Memory B cell (primary cell): ENCODE data around the gene SPRED3.
"Not testable (repeated sequence)": the region's sequence is repeated elsewhere in the genome, so short reads cannot be mapped to it uniquely, and the experiment has no call there.

Experiments
- ATAC-seq: fragments of 150-1000 bp; cut with Tn5 transposase; 2 replicates; pipeline ENCODE4 v1.10.0; 2021; ENCODE audit warnings: low read depth, mild to moderate bottlenecking, moderate library complexity
- DNase-seq, 2 donors: peaks; one replicate each; pipeline ENCODE4 v3.0.0; 2022; ENCODE audit warnings: low spot score in 2 of 2
- H3K27ac Mint-ChIP-seq: one replicate; pipeline ENCODE4 v1.8.0; 2022; ENCODE audit warnings: mild to moderate bottlenecking, moderate library complexity, mixed read lengths
- H3K27me3 Mint-ChIP-seq: one replicate; pipeline ENCODE4 v1.8.0; 2022; ENCODE audit warnings: mixed read lengths
- H3K36me3 Mint-ChIP-seq: one replicate; pipeline ENCODE4 v1.8.0; 2022; ENCODE audit warnings: mild to moderate bottlenecking, mixed read lengths
- H3K4me1 Mint-ChIP-seq: one replicate; pipeline ENCODE4 v1.8.0; 2022; ENCODE audit warnings: mixed read lengths
- H3K4me3 Mint-ChIP-seq: one replicate; pipeline ENCODE4 v1.8.0; 2022; ENCODE audit warnings: mild to moderate bottlenecking, moderate library complexity, mixed read lengths
- H3K9me3 Mint-ChIP-seq: one replicate; pipeline ENCODE4 v1.8.0; 2022; ENCODE audit warnings: mixed read lengths

The SPRED3 gene

GRCh38 chr19:38388349-38389100 is at the start of gene SPRED3:
Gene SPRED3, plus strand, starts transcription at chr19:38388697. Its CDS starts 1,606 bp downstream, at chr19:38390303.
- peaks cover 10% of the 10 kb centered on the region for H3K36me3 Mint-ChIP-seq

GRCh38 chr19:38339011-38339410 is 49.5 kb upstream of the SPRED3 start:
- not testable (repeated sequence) for ATAC-seq, DNase-seq, H3K4me3 Mint-ChIP-seq, H3K27me3 Mint-ChIP-seq, H3K27ac Mint-ChIP-seq, H3K9me3 Mint-ChIP-seq
- H3K4me1 Mint-ChIP-seq = peaks cover 20% of the 10 kb centered on the region
- peaks cover 15% of the 10 kb centered on the region for H3K36me3 Mint-ChIP-seq

More at GRCh38 chr19:38388349-38389100, at the start of gene SPRED3:
- Mint-ChIP-seq H3K9me3 (no peaks in the 10 kb centered on the region), H3K4me1 (peaks cover 16% of the 10 kb centered on the region), H3K27me3 (peaks cover 20% of the 10 kb centered on the region), H3K27ac (peak within 1 kb of the TSS; percentile 62), H3K4me3 (peak within 1 kb of the TSS; percentile 92)
- DNase-seq = no peak
- ATAC-seq = peak; percentile 2

GRCh38 chr19:38340927-38341326 is 47.6 kb upstream of the SPRED3 start:
- ATAC-seq (no peak), DNase-seq (no peak)
- Mint-ChIP-seq H3K27me3 (no peaks in the 10 kb centered on the region), H3K4me1 (peaks cover 20% of the 10 kb centered on the region), H3K4me3 (no peak overlapping the region), H3K36me3 (peaks cover 17% of the 10 kb centered on the region), H3K9me3 (no peaks in the 10 kb centered on the region), H3K27ac (no peak overlapping the region)

- ATAC-seq (no peak), DNase-seq (no peak)
- Mint-ChIP-seq H3K9me3 (no peaks in the 10 kb centered on the region), H3K27ac (no peak overlapping the region), H3K4me1 (peaks cover 2% of the 10 kb centered on the region), H3K4me3 (no peak overlapping the region), H3K36me3 (peaks cover 10% of the 10 kb centered on the region), H3K27me3 (no peaks in the 10 kb centered on the region)
Observed at GRCh38 chr19:38346837-38347236, 41.7 kb upstream of the SPRED3 start.

GRCh38 chr19:38350883-38351282 is 37.6 kb upstream of the SPRED3 start:
- no peak overlapping the region for H3K27ac Mint-ChIP-seq

GRCh38 chr19:38351865-38352395 is 36.6 kb upstream of the SPRED3 start:
- ATAC-seq = no peak
- Mint-ChIP-seq H3K4me3 (no peak overlapping the region), H3K4me1 (no peaks in the 10 kb centered on the region), H3K9me3 (no peaks in the 10 kb centered on the region), H3K27ac (no peak overlapping the region), H3K36me3 (peaks cover 2% of the 10 kb centered on the region), H3K27me3 (peaks cover 9% of the 10 kb centered on the region)
- DNase-seq = no peak

More at GRCh38 chr19:38350883-38351282, 37.6 kb upstream of the SPRED3 start:
- H3K27me3 Mint-ChIP-seq = peaks cover 3% of the 10 kb centered on the region
- no peaks in the 10 kb centered on the region for H3K9me3 Mint-ChIP-seq
- peaks cover 4% of the 10 kb centered on the region for H3K36me3 Mint-ChIP-seq
- no peak for ATAC-seq
- no peak overlapping the region for H3K4me3 Mint-ChIP-seq
- DNase-seq = no peak
- H3K4me1 Mint-ChIP-seq = no peaks in the 10 kb centered on the region

- no peaks in the 10 kb centered on the region for H3K9me3 Mint-ChIP-seq
- DNase-seq (no peak), ATAC-seq (no peak)
- no peak overlapping the region for H3K27ac Mint-ChIP-seq
- H3K4me3 Mint-ChIP-seq = no peak overlapping the region
- H3K27me3 Mint-ChIP-seq = peaks cover 9% of the 10 kb centered on the region
- H3K36me3 Mint-ChIP-seq = peaks cover 2% of the 10 kb centered on the region
- H3K4me1 Mint-ChIP-seq = no peaks in the 10 kb centered on the region
Observed at GRCh38 chr19:38352611-38353010, 35.9 kb upstream of the SPRED3 start.

- no peaks in the 10 kb centered on the region for H3K9me3 Mint-ChIP-seq
Observed at GRCh38 chr19:38355728-38356725, 32.5 kb upstream of the SPRED3 start.

GRCh38 chr19:38358071-38358470 is 30.4 kb upstream of the SPRED3 start:
- Mint-ChIP-seq H3K27ac (no peak overlapping the region), H3K27me3 (peaks cover 14% of the 10 kb centered on the region)

More at GRCh38 chr19:38355728-38356725, 32.5 kb upstream of the SPRED3 start:
- peaks cover 4% of the 10 kb centered on the region for H3K4me1 Mint-ChIP-seq
- no peak for ATAC-seq
- H3K27me3 Mint-ChIP-seq = peaks cover 14% of the 10 kb centered on the region
- H3K4me3 Mint-ChIP-seq = no peak overlapping the region
- peaks cover 2% of the 10 kb centered on the region for H3K36me3 Mint-ChIP-seq
- no peak overlapping the region for H3K27ac Mint-ChIP-seq
- DNase-seq = no peak

GRCh38 chr19:38359242-38360021 is 29.1 kb upstream of the SPRED3 start:
- Mint-ChIP-seq H3K4me1 (peaks cover 11% of the 10 kb centered on the region), H3K36me3 (no peaks in the 10 kb centered on the region), H3K4me3 (no peak overlapping the region), H3K27me3 (peaks cover 14% of the 10 kb centered on the region), H3K27ac (no peak overlapping the region), H3K9me3 (no peaks in the 10 kb centered on the region)
- ATAC-seq = no peak
- no peak for DNase-seq

More at GRCh38 chr19:38358071-38358470, 30.4 kb upstream of the SPRED3 start:
- peaks cover 11% of the 10 kb centered on the region for H3K4me1 Mint-ChIP-seq
- ATAC-seq (no peak), DNase-seq (no peak)
- no peaks in the 10 kb centered on the region for H3K9me3 Mint-ChIP-seq
- no peak overlapping the region for H3K4me3 Mint-ChIP-seq
- H3K36me3 Mint-ChIP-seq = no peaks in the 10 kb centered on the region

- H3K27me3 Mint-ChIP-seq = peaks cover 14% of the 10 kb centered on the region
- H3K4me3 Mint-ChIP-seq = peak overlapping the region; percentile 75
- DNase-seq (no peak), ATAC-seq (no peak)
- peaks cover 11% of the 10 kb centered on the region for H3K4me1 Mint-ChIP-seq
- H3K36me3 Mint-ChIP-seq = no peaks in the 10 kb centered on the region
- no peak overlapping the region for H3K27ac Mint-ChIP-seq
- H3K9me3 Mint-ChIP-seq = no peaks in the 10 kb centered on the region
Observed at GRCh38 chr19:38360351-38360750, 28.1 kb upstream of the SPRED3 start.

- Mint-ChIP-seq H3K9me3 (no peaks in the 10 kb centered on the region), H3K4me3 (peak overlapping the region; percentile 75), H3K27me3 (peaks cover 13% of the 10 kb centered on the region), H3K36me3 (no peaks in the 10 kb centered on the region), H3K4me1 (peaks cover 11% of the 10 kb centered on the region), H3K27ac (peak overlapping the region; percentile 22)
- DNase-seq (no peak), ATAC-seq (no peak)
Observed at GRCh38 chr19:38360839-38361631, 27.5 kb upstream of the SPRED3 start.
